HL-60/S4 treated with phorbol 12-myristate 13-acetate at 8.2 ng/mL for 4 days and 3 days (cell line): ENCODE measurements around the gene NPIPB2.
"Not testable (repeated sequence)": the region's sequence is repeated elsewhere in the genome, so short reads cannot be mapped to it uniquely, and the experiment has no call there.

Experiments used
- in situ Hi-C: fragments of 300-500 bp; cut with MboI; formaldehyde crosslinking; loops from 2 replicates; pipeline ENCODE4 v1.15.0; 2022; ENCODE audit warnings: low sequenced_read_pairs

Gene NPIPB2

GRCh38 chr16:11941945-11942344 is at the start of gene NPIPB2:
Gene NPIPB2 (minus strand): TSS chr16:11942045. CDS start chr16:11942045, 0 bp downstream.
- in situ Hi-C loops: not testable (repeated sequence)

GRCh38 chr16:11990702-11991390 is 49.0 kb upstream of the NPIPB2 start:
- in situ Hi-C loops: no loop called here

- in situ Hi-C loops: no loop called here
These were observed 46.6 kb upstream of the NPIPB2 start for GRCh38 chr16:11988258-11988978.

GRCh38 chr16:11986521-11987057 is 44.7 kb upstream of the NPIPB2 start:
- in situ Hi-C loops: no loop called here

- in situ Hi-C loops: no loop called here
These were observed 43.4 kb upstream of the NPIPB2 start for GRCh38 chr16:11985250-11985649.

GRCh38 chr16:11980136-11980844 is 38.4 kb upstream of the NPIPB2 start:
- in situ Hi-C loops: no loop called here

GRCh38 chr16:11979013-11979672 is 37.3 kb upstream of the NPIPB2 start:
- in situ Hi-C loops: no loop called here

- in situ Hi-C loops: no loop called here
These were observed 36.2 kb upstream of the NPIPB2 start for GRCh38 chr16:11978080-11978479.

GRCh38 chr16:11977376-11978041 is 35.7 kb upstream of the NPIPB2 start:
- in situ Hi-C loops: no loop called here

GRCh38 chr16:11976850-11977375 is 35.1 kb upstream of the NPIPB2 start:
- in situ Hi-C loops: no loop called here

GRCh38 chr16:11973070-11973469 is 31.2 kb upstream of the NPIPB2 start:
- in situ Hi-C loops: no loop called here

- in situ Hi-C loops: no loop called here
These were observed 30.3 kb upstream of the NPIPB2 start for GRCh38 chr16:11972128-11972527.

GRCh38 chr16:11970292-11970691 is 28.4 kb upstream of the NPIPB2 start:
- in situ Hi-C loops: not testable (repeated sequence)

- in situ Hi-C loops: no loop called here
These were observed 26.7 kb upstream of the NPIPB2 start for GRCh38 chr16:11968577-11968976.

GRCh38 chr16:11967195-11967911 is 25.5 kb upstream of the NPIPB2 start:
- in situ Hi-C loops: no loop called here

- in situ Hi-C loops: no loop called here
These were observed 24.3 kb upstream of the NPIPB2 start for GRCh38 chr16:11966173-11966572.

- in situ Hi-C loops: no loop called here
These were observed 23.1 kb upstream of the NPIPB2 start, which contains the start of gene TNFRSF17 for GRCh38 chr16:11964761-11965551. Gene TNFRSF17 (plus strand): TSS chr16:11965210. CDS start chr16:11965325, 115 bp downstream.

- in situ Hi-C loops: no loop called here
These were observed 21.9 kb upstream of the NPIPB2 start for GRCh38 chr16:11963706-11964105.

GRCh38 chr16:11962978-11963377 is 21.1 kb upstream of the NPIPB2 start:
- in situ Hi-C loops: not testable (repeated sequence)
